Measurements from ENCODE around the gene UTP18. TPM values are rescaled to one million over a fixed set of nuclear protein-coding genes. Genes with fewer than 3 reads are reported as not detected.

Gene UTP18
- total RNA-seq, 1 donor from 2014 or later = 107 TPM

DNA sequence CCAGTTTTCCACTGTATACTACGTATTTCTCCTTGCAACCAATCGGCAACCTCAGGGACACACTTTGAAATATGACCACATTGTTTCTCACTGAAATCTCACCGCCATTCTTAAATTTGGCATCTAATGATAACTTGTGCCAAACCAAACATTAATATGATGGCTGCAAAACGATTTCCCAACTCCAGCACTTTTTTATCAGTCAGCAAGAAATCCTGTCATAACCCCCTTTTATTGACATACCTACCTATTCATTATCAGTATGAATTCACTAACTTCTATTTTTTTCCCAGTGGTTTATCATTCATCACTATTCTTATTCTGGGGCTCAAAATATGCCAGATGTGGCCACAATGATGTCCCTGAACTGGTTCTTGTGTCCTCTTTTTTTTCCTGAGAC is 16.3 kb upstream of the UTP18 start:
- Histone ChIP-seq H3K27me3 (no peaks in the 10 kb centered on the region), H3K79me2 (ENCODE audit: low read depth) (peaks cover 69% of the 10 kb centered on the region), H3K4me1 (no peaks in the 10 kb centered on the region), H3K36me3 (no peaks in the 10 kb centered on the region), H3K4me2 (no peak overlapping the region), H3K9ac (no peak overlapping the region), H3K4me3 (no peak overlapping the region), H4K20me1 (ENCODE audit: low read depth) (peaks cover 28% of the 10 kb centered on the region), H2AFZ (replicated peaks) (no peak overlapping the region), H3K27ac (no peak overlapping the region), H3F3A (ENCODE audit: low read depth) (no peaks in the 10 kb centered on the region), H3K9me3 (ENCODE audit: low read depth) (no peaks in the 10 kb centered on the region)
- peaks cover 3% of the 10 kb centered on the region for H3K9me3 Mint-ChIP-seq
- TF ChIP-seq, protein P1, sequence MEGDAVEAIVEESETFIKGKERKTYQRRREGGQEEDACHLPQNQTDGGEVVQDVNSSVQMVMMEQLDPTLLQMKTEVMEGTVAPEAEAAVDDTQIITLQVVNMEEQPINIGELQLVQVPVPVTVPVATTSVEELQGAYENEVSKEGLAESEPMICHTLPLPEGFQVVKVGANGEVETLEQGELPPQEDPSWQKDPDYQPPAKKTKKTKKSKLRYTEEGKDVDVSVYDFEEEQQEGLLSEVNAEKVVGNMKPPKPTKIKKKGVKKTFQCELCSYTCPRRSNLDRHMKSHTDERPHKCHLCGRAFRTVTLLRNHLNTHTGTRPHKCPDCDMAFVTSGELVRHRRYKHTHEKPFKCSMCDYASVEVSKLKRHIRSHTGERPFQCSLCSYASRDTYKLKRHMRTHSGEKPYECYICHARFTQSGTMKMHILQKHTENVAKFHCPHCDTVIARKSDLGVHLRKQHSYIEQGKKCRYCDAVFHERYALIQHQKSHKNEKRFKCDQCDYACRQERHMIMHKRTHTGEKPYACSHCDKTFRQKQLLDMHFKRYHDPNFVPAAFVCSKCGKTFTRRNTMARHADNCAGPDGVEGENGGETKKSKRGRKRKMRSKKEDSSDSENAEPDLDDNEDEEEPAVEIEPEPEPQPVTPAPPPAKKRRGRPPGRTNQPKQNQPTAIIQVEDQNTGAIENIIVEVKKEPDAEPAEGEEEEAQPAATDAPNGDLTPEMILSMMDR (IDR thresholded peaks at IDR 0.05) = no peak
- no peak for TF ChIP-seq EZH2 (IDR thresholded peaks at IDR 0.05)
- no peak for TF ChIP-seq EZH2phosphoT487 (IDR thresholded peaks at IDR 0.05)
- peaks cover 11% of the 10 kb centered on the region for H3K36me3 Mint-ChIP-seq
- H3K4me1 Mint-ChIP-seq = no peaks in the 10 kb centered on the region
- H3K4me3 Mint-ChIP-seq = no peak overlapping the region
- H3K27me3 Mint-ChIP-seq (ENCODE audit: insufficient read depth, low read depth) = no peaks in the 10 kb centered on the region
- no peak overlapping the region for H3K27ac Mint-ChIP-seq
- no peak for DNase-seq (ENCODE audit: low spot score)

DNA sequence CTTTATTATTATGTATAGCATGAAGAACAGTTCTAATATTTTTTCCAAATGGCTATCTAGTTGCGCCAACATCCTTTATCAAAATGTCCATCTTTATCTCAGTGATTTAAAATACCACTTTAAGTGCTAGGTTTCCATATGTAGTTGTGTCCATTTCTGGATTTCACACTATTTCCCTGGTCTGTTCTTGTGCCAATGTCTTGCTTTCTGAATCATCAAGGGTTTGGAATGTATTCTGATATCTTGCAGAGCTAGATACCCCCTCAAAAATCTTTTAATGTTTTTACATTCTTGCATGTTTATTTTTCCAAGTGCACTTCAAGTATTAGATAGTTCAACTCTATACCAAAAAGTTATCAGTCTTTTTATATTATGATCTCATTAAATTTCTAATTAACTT is 14.8 kb upstream of the UTP18 start:
- Mint-ChIP-seq H3K4me1 (no peaks in the 10 kb centered on the region), H3K27me3 (ENCODE audit: insufficient read depth, low read depth) (no peaks in the 10 kb centered on the region), H3K36me3 (peaks cover 17% of the 10 kb centered on the region), H3K4me3 (no peak overlapping the region), H3K9me3 (peaks cover 3% of the 10 kb centered on the region), H3K27ac (no peak overlapping the region)
- no peak for TF ChIP-seq EZH2phosphoT487 (IDR thresholded peaks at IDR 0.05)
- TF ChIP-seq, protein P1 (IDR thresholded peaks at IDR 0.05) = no peak
- no peak for TF ChIP-seq EZH2 (IDR thresholded peaks at IDR 0.05)
- Histone ChIP-seq H3K27me3 (no peaks in the 10 kb centered on the region), H3K36me3 (peaks cover 2% of the 10 kb centered on the region), H3K4me2 (no peak overlapping the region), H3K9ac (no peak overlapping the region), H3K4me3 (no peak overlapping the region), H4K20me1 (ENCODE audit: low read depth) (peaks cover 17% of the 10 kb centered on the region), H3K9me3 (ENCODE audit: low read depth) (no peaks in the 10 kb centered on the region), H3F3A (ENCODE audit: low read depth) (no peaks in the 10 kb centered on the region), H3K27ac (no peak overlapping the region), H2AFZ (replicated peaks) (no peak overlapping the region), H3K79me2 (ENCODE audit: low read depth) (peaks cover 68% of the 10 kb centered on the region), H3K4me1 (no peaks in the 10 kb centered on the region)
- no peak for DNase-seq (ENCODE audit: low spot score)

DNA sequence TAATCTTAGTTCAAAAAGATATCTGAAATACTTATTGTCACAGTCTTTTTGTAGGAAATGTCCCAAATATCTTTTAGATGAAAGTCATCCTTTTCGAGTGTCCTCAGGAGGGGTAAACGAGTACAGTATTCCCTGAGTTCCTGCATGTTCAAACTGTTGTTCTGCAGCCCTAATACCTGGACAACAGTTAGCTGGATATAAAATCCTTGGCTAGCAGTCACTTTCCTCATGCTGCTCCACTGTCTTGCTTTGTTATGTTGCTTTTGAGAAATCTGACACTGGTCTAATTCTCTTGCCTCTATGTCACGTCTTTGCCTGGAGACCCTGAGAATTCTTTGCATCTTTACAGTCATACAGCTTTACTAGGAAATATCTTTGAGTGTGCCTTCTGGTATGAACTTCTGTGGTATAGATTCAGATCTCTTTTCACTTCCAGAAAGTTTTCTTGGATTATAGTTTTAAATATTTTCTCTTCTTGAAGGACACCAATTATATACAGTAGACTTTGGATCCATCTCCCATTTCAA is 10.0 kb upstream of the UTP18 start:
- Histone ChIP-seq H4K20me1 (ENCODE audit: low read depth) (peaks cover 18% of the 10 kb centered on the region), H3K36me3 (peaks cover 25% of the 10 kb centered on the region), H3K4me3 (no peak overlapping the region), H3K79me2 (ENCODE audit: low read depth) (peaks cover 83% of the 10 kb centered on the region), H3K4me1 (no peaks in the 10 kb centered on the region), H3K9ac (no peak overlapping the region), H3K27ac (no peak overlapping the region), H3K4me2 (no peak overlapping the region), H3K27me3 (no peaks in the 10 kb centered on the region), H2AFZ (replicated peaks) (no peak overlapping the region), H3K9me3 (ENCODE audit: low read depth) (no peaks in the 10 kb centered on the region), H3F3A (ENCODE audit: low read depth) (no peaks in the 10 kb centered on the region)
- no peaks in the 10 kb centered on the region for H3K4me1 Mint-ChIP-seq
- no peak overlapping the region for H3K27ac Mint-ChIP-seq
- no peak for DNase-seq (ENCODE audit: low spot score)
- no peaks in the 10 kb centered on the region for H3K27me3 Mint-ChIP-seq (ENCODE audit: insufficient read depth, low read depth)
- no peak overlapping the region for H3K4me3 Mint-ChIP-seq
- peaks cover 10% of the 10 kb centered on the region for H3K9me3 Mint-ChIP-seq
- peaks cover 41% of the 10 kb centered on the region for H3K36me3 Mint-ChIP-seq
- TF ChIP-seq, protein P1 (IDR thresholded peaks at IDR 0.05) = no peak
- TF ChIP-seq EZH2 (IDR thresholded peaks at IDR 0.05) (no peak), EZH2phosphoT487 (IDR thresholded peaks at IDR 0.05) (no peak)

All from neural progenitor cell (in vitro differentiated cells).